Measurements from ENCODE around the gene TDRKH. TPM values are rescaled to one million over a fixed set of nuclear protein-coding genes. Genes with fewer than 3 reads are reported as not detected.
"Not testable (repeated sequence)": the region's sequence is repeated elsewhere in the genome, so short reads cannot be mapped to it uniquely, and the experiment has no call there.

TDRKH gene
- total RNA-seq, 3 donors from 2014 or later: 5.8 to 11.4 (median 7.4) TPM

DNA sequence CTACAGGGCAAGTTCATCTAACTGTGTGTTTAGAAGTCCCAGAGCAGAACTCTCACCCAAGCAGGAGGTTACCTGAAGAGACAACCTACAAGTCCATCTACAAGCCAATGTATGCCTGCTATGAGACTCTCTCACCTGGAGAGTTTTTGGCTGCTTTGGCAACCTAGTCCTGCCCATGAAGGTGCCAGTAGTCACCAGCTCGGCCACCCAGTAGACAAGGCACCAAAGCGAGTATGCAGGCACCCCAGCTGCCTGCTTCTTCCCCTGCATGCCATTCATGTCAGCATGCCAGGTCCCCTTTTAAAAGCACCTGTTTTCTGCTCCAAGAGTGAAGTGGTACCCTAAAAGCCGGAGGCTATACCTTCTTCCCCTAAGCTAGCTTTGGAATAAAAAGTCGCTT, 48.8 kb downstream of the TDRKH start:
- TF ChIP-seq, protein P1, sequence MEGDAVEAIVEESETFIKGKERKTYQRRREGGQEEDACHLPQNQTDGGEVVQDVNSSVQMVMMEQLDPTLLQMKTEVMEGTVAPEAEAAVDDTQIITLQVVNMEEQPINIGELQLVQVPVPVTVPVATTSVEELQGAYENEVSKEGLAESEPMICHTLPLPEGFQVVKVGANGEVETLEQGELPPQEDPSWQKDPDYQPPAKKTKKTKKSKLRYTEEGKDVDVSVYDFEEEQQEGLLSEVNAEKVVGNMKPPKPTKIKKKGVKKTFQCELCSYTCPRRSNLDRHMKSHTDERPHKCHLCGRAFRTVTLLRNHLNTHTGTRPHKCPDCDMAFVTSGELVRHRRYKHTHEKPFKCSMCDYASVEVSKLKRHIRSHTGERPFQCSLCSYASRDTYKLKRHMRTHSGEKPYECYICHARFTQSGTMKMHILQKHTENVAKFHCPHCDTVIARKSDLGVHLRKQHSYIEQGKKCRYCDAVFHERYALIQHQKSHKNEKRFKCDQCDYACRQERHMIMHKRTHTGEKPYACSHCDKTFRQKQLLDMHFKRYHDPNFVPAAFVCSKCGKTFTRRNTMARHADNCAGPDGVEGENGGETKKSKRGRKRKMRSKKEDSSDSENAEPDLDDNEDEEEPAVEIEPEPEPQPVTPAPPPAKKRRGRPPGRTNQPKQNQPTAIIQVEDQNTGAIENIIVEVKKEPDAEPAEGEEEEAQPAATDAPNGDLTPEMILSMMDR (IDR thresholded peaks at IDR 0.05): no peak
- no peak overlapping the region for H3K4me3 ChIP-seq
- intact Hi-C loops (cut with DNase I, micrococcal nuclease): no loop called here
- no peaks in the 10 kb centered on the region for H3K36me3 ChIP-seq (ENCODE audit: low read depth)
- H3K4me1 ChIP-seq (ENCODE audit: low read depth): no peaks in the 10 kb centered on the region
- H3K9me3 ChIP-seq: peaks cover 13% of the 10 kb centered on the region
- ATAC-seq: no peak
- no peak for DNase-seq

- peaks cover 13% of the 10 kb centered on the region for H3K9me3 ChIP-seq
- no peaks in the 10 kb centered on the region for H3K36me3 ChIP-seq (ENCODE audit: low read depth)
- no peaks in the 10 kb centered on the region for H3K4me1 ChIP-seq (ENCODE audit: low read depth)
- intact Hi-C loops (cut with DNase I, micrococcal nuclease): loop anchor here (5.0 to 10.0 kb wide), 3 partner anchors 47 to 205 kb away; no protein-coding TSS in a partner anchor
- no peak overlapping the region for H3K4me3 ChIP-seq
- ATAC-seq: peak; percentile 78
- DNase-seq: peak in 1 of 3 donors; percentile 63
- TF ChIP-seq, protein P1 (IDR thresholded peaks at IDR 0.05): no peak
Observed at GRCh38 chr1:151739590-151740355, 50.5 kb downstream of the TDRKH start.

- intact Hi-C loops (cut with DNase I, micrococcal nuclease): loop anchor here (5.0 to 10.0 kb wide), 3 partner anchors 45 to 203 kb away; no protein-coding TSS in a partner anchor
- H3K4me1 ChIP-seq (ENCODE audit: low read depth): no peaks in the 10 kb centered on the region
- H3K36me3 ChIP-seq (ENCODE audit: low read depth): no peaks in the 10 kb centered on the region
- peaks cover 13% of the 10 kb centered on the region for H3K9me3 ChIP-seq
- DNase-seq (no peak), ATAC-seq (no peak)
- TF ChIP-seq, protein P1 (IDR thresholded peaks at IDR 0.05): no peak
- no peak overlapping the region for H3K4me3 ChIP-seq
Observed at GRCh38 chr1:151737479-151737878, 52.8 kb downstream of the TDRKH start.

GRCh38 chr1:151737026-151737425, 53.3 kb downstream of the TDRKH start:
- no peak for DNase-seq
- TF ChIP-seq, protein P1 (IDR thresholded peaks at IDR 0.05): no peak
- no peak for ATAC-seq
- Histone ChIP-seq H3K4me1 (ENCODE audit: low read depth) (no peaks in the 10 kb centered on the region), H3K4me3 (no peak overlapping the region), H3K9me3 (peaks cover 13% of the 10 kb centered on the region), H3K36me3 (ENCODE audit: low read depth) (no peaks in the 10 kb centered on the region)
- intact Hi-C loops (cut with DNase I, micrococcal nuclease): loop anchor here (5.0 to 10.0 kb wide), 3 partner anchors 45 to 202 kb away; no protein-coding TSS in a partner anchor

DNA sequence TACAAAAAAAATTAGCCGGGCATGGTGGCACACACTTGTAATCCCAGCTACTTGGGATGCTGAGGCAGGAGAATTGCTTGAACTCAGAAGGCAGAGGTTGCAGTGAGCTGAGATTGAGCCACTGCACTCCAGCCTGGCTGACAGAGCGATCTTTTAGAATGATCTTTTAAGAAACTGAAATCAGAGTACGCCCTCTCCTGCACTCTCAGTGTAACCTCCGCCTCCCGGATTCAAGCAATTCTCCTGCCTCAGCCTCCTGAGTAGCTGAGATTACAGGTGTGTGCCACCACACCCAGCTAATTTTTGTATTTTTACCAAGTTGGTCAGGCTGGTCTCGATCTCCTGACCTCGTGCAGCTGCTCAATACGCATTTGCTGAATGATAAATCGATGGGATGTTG, 56.3 kb downstream of the TDRKH start:
- not testable (repeated sequence) for H3K4me1 ChIP-seq (ENCODE audit: low read depth); H3K36me3 ChIP-seq (ENCODE audit: low read depth); DNase-seq; ATAC-seq; H3K4me3 ChIP-seq
- peaks cover 13% of the 10 kb centered on the region for H3K9me3 ChIP-seq
- intact Hi-C loops (cut with DNase I, micrococcal nuclease): loop anchor here (10.0 kb wide), 2 partner anchors 139 to 199 kb away; no protein-coding TSS in a partner anchor

DNA sequence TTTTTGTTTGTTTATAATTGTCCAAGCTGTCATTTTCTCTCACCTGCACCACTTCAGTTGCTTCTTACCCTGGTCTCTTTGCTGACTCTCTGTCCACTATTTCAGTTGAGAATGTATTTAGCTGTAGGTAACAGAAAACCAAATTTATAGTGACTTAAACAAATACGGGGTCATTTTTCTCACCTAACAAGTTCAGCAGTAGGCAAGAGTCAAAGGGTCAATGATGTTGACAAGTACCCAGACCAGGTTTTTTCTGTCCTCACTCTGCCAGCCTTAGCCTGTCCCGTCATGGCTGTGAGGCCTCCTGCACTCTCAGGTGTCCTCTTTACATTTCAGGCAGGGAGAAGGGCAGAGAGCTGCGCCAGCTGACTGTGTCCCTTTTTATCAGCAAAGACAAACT, 57.2 kb downstream of the TDRKH start:
- intact Hi-C loops (cut with DNase I, micrococcal nuclease): loop anchor here (10.0 kb wide), 2 partner anchors 138 to 198 kb away; no protein-coding TSS in a partner anchor
- Histone ChIP-seq H3K4me1 (ENCODE audit: low read depth) (peaks cover 10% of the 10 kb centered on the region), H3K4me3 (no peak overlapping the region), H3K36me3 (ENCODE audit: low read depth) (no peaks in the 10 kb centered on the region), H3K9me3 (peaks cover 12% of the 10 kb centered on the region)
- ATAC-seq: no peak
- TF ChIP-seq, protein P1 (IDR thresholded peaks at IDR 0.05): no peak
- DNase-seq: no peak

Data from mucosa of descending colon (tissue), 3 donors.